ENCODE data around the gene FLVCR2. TPM values are rescaled to one million over a fixed set of nuclear protein-coding genes. Genes with fewer than 3 reads are reported as not detected.

The FLVCR2 gene
- total RNA-seq, 1 donor from 2014 or later, result 1.7 TPM

DNA sequence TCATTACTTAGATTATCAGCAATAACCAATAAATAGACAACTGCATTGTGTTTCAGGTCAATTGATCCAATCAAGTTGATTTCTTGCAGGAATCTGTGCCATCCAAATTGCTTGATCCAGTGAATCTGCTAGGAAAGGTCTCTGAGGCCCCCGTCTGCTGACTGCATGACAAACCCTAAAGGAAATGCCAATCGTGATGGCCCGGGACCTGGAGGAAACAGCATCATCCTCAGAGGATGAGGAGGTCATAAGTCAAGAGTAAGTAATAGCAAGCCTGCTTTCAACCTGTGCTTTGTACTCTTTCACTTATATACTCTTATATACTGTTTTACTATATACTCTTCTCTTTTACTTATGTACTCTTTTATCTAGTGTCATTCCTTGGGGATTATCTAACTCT, 84.5 kb downstream of the FLVCR2 start:
- Mint-ChIP-seq H3K27me3 (ENCODE audit: low read depth) (no peaks in the 10 kb centered on the region), H3K36me3 (ENCODE audit: low read depth) (peaks cover 3% of the 10 kb centered on the region), H3K4me3 (ENCODE audit: unreplicated experiment) (no peak overlapping the region), H3K9me3 (ENCODE audit: low read depth) (no peaks in the 10 kb centered on the region), H3K4me1 (ENCODE audit: low read depth) (peaks cover 27% of the 10 kb centered on the region), H3K27ac (ENCODE audit: unreplicated experiment) (no peak overlapping the region)
- DNase-seq (ENCODE audit: low spot score), result no peak
- TF ChIP-seq, protein P1, sequence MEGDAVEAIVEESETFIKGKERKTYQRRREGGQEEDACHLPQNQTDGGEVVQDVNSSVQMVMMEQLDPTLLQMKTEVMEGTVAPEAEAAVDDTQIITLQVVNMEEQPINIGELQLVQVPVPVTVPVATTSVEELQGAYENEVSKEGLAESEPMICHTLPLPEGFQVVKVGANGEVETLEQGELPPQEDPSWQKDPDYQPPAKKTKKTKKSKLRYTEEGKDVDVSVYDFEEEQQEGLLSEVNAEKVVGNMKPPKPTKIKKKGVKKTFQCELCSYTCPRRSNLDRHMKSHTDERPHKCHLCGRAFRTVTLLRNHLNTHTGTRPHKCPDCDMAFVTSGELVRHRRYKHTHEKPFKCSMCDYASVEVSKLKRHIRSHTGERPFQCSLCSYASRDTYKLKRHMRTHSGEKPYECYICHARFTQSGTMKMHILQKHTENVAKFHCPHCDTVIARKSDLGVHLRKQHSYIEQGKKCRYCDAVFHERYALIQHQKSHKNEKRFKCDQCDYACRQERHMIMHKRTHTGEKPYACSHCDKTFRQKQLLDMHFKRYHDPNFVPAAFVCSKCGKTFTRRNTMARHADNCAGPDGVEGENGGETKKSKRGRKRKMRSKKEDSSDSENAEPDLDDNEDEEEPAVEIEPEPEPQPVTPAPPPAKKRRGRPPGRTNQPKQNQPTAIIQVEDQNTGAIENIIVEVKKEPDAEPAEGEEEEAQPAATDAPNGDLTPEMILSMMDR (IDR thresholded peaks at IDR 0.05), result no peak

DNA sequence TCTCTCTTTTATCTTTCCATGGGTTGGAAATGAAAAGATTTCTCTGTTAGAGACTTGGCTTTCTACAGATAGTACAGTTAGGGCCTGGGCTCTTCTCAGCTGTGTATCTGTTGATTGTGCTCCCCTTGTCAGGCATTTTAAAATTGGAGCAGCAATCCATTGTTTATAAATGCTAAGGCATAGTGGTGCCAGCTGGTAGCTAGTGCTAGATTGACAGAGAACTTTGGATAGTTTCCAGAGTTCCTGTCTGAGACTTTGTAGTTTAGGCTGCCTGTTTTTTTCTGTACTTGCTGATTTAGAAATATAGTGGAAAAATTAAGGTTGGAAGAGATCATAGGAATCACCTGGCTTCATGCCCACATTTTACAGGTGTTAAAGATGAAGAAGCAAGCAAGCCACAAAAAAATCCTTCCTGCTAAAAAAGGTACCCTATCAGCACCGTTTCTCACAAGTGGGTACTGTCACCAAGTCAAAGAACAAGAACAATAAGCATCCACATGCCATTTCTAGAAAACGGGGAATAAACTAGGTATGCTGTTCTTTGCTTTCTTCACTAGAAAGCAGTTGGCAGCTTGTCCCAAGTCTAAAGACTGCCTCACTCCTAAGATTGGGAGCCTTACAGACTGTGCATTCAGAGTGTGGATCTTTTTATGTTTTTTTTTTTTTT, 88.8 kb downstream of the FLVCR2 start:
- Mint-ChIP-seq H3K27ac (ENCODE audit: unreplicated experiment) (no peak overlapping the region), H3K27me3 (ENCODE audit: low read depth) (no peaks in the 10 kb centered on the region), H3K4me3 (ENCODE audit: unreplicated experiment) (no peak overlapping the region), H3K36me3 (ENCODE audit: low read depth) (peaks cover 18% of the 10 kb centered on the region), H3K4me1 (ENCODE audit: low read depth) (peaks cover 6% of the 10 kb centered on the region), H3K9me3 (ENCODE audit: low read depth) (peaks cover 7% of the 10 kb centered on the region)
- TF ChIP-seq, protein P1 (IDR thresholded peaks at IDR 0.05), result no peak
- DNase-seq (ENCODE audit: low spot score), result no peak

DNA sequence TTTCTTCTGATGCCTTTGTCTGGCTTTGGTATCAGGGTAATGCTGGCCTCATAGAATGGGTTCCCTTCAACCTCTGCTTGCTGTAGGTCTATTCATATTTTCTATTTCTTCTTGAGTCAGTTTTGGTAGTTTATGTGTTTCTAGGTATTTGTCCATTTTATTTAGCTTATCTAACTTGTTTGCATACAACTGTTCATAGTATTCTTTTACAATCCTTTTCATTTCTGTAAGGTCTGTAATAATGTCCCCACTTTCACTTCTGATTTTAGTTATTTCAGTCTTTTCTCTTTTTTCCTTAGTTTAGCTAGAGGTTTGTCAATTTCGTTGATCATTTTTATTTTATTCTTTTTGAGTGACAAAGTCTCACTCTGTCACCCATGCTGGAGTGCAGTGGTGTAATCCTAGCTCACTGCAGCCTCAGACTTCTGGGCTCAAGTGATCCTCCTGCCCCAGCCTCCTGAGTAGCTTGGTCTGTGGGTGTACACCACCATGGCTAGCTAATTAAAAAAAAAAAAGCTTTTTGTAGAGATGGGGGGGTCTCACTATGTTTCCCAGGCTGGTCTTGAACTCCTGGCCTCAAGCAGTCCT, 94.3 kb downstream of the FLVCR2 start:
- TF ChIP-seq, protein P1 (IDR thresholded peaks at IDR 0.05), result no peak
- H3K27me3 Mint-ChIP-seq (ENCODE audit: low read depth), result no peaks in the 10 kb centered on the region
- no peak for DNase-seq (ENCODE audit: low spot score)
- H3K36me3 Mint-ChIP-seq (ENCODE audit: low read depth), result peaks cover 22% of the 10 kb centered on the region
- peaks cover 12% of the 10 kb centered on the region for H3K9me3 Mint-ChIP-seq (ENCODE audit: low read depth)
- no peak overlapping the region for H3K4me3 Mint-ChIP-seq (ENCODE audit: unreplicated experiment)
- no peaks in the 10 kb centered on the region for H3K4me1 Mint-ChIP-seq (ENCODE audit: low read depth)
- no peak overlapping the region for H3K27ac Mint-ChIP-seq (ENCODE audit: unreplicated experiment)

DNA sequence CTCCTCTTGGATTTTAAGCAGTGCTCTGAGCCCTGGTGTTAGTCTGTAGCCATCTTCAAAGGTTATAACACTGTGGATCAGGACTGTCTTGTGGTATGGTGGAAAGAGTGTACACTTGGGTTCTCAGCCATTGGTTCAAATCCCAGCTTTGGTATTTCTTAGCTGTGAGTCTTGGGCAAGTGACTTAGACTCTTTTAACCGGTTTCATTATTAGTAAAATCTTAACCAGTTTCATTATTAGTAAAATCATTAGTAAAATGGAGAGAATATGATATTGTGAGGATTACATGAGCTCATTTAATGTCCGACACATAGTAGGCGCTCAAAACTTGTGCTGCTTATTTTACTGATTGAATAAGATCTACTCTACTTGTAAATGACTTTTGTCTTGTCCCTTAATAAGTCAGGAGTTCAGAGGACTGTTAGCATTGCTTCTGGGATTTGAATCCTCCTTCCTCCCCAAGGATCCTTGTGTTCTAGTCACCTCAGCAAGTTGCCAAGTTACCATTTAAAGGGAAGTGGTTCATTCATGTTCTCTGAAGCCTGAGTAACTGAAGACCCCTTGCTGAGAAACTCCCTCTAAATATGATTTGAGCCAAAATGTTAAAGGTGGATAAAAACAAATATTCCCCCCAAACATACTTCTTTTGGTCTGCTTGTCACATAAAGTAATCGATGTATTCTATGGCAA, 95.1 kb downstream of the FLVCR2 start:
- no peak overlapping the region for H3K27ac Mint-ChIP-seq (ENCODE audit: unreplicated experiment)
- H3K36me3 Mint-ChIP-seq (ENCODE audit: low read depth), result peaks cover 22% of the 10 kb centered on the region
- H3K27me3 Mint-ChIP-seq (ENCODE audit: low read depth), result no peaks in the 10 kb centered on the region
- TF ChIP-seq, protein P1 (IDR thresholded peaks at IDR 0.05), result no peak
- no peaks in the 10 kb centered on the region for H3K4me1 Mint-ChIP-seq (ENCODE audit: low read depth)
- no peak overlapping the region for H3K4me3 Mint-ChIP-seq (ENCODE audit: unreplicated experiment)
- DNase-seq (ENCODE audit: low spot score), result no peak
- peaks cover 12% of the 10 kb centered on the region for H3K9me3 Mint-ChIP-seq (ENCODE audit: low read depth)

DNA sequence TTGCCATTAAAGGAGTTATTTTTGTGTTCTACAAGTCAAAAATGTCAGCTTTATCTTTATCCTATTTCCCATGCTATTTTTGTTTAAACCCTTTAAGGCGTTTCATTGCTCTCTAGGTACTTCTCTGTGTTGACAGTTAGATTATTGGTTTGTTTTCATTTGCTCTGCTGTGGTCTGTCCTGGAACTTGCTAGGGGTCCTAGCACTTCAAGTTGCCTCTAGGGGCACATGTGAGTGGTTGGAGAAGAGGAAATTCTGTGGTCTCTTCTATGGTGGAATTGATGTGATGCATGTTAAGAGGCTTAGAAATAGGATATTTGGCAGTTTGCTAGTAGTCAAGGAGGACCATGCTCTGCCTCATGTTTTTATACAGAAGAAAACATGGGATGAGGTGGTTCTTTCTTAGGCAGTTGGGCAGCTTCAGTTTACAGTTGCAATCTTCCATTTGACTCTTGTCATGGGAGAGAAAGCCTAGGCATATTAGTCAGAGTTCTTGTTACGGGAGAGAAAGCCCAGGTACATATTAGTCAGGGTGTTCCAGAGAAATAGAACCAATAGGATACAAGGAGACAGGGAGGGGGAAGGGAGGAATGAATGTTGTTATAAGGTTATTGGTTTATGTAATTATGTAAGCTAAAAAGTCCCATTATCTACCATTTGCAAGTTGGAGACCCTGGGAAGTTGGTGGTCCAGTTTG, 97.0 kb downstream of the FLVCR2 start:
- TF ChIP-seq, protein P1 (IDR thresholded peaks at IDR 0.05), result no peak
- Mint-ChIP-seq H3K36me3 (ENCODE audit: low read depth) (peaks cover 15% of the 10 kb centered on the region), H3K4me3 (ENCODE audit: unreplicated experiment) (no peak overlapping the region), H3K27ac (ENCODE audit: unreplicated experiment) (no peak overlapping the region), H3K27me3 (ENCODE audit: low read depth) (no peaks in the 10 kb centered on the region), H3K4me1 (ENCODE audit: low read depth) (no peaks in the 10 kb centered on the region), H3K9me3 (ENCODE audit: low read depth) (peaks cover 12% of the 10 kb centered on the region)
- DNase-seq (ENCODE audit: low spot score), result no peak

Data from chondrocyte (in vitro differentiated cells).